GM12878 (cell line): Measurements from ENCODE around the gene NOL8.

Experiments
- BRCA1 ChIP-seq: IDR thresholded peaks from 2 replicates; pipeline ENCODE4 v1.6.1; 2011; ENCODE audit warnings: low read depth, low read length, improper control_type of control experiment
- CBX5 ChIP-seq: sonication (generic); IDR thresholded peaks from 2 replicates; pipeline ENCODE4 v1.6.1; 2016; ENCODE audit warnings: low read depth, moderate library complexity, mild to moderate bottlenecking, inconsistent platforms
- CREB1 ChIP-seq: IDR thresholded peaks from 2 replicates; pipeline ENCODE4 v1.6.1; 2012; ENCODE audit warnings: low read depth, mild to moderate bottlenecking, inconsistent platforms
- FOXM1 ChIP-seq: IDR thresholded peaks from 2 replicates; pipeline ENCODE4 v1.6.1; 2012; ENCODE audit warnings: low read depth, mild to moderate bottlenecking, inconsistent platforms, low read length, moderate library complexity
- GABPA ChIP-seq: IDR thresholded peaks from 2 replicates; pipeline ENCODE4 v1.6.1; 2014; ENCODE audit warnings: antibody characterized with exemption, low read depth, mild to moderate bottlenecking, inconsistent platforms
- MLLT1 ChIP-seq: fragments of 450-650 bp; IDR thresholded peaks from 2 replicates; pipeline ENCODE4 v1.6.1; 2016; ENCODE audit warnings: mild to moderate bottlenecking
- NFYA ChIP-seq: IDR thresholded peaks from 2 replicates; pipeline ENCODE4 v1.6.1; 2011; ENCODE audit warnings: low read depth, mild to moderate bottlenecking, low read length, improper control_type of control experiment, borderline replicate concordance
- POLR2AphosphoS2 ChIP-seq: IDR thresholded peaks from 2 replicates; pipeline ENCODE4 v1.6.1; 2011; ENCODE audit warnings: low read depth, mild to moderate bottlenecking, low read length, improper control_type of control experiment, moderate library complexity
- ZZZ3 ChIP-seq: IDR thresholded peaks from 2 replicates; pipeline ENCODE4 v1.6.1; 2011; ENCODE audit warnings: low read depth; ENCODE audit not compliant: control insufficient read depth, insufficient read length
- TF ChIP-seq, protein P1 (sequence below), 3 experiments: IDR thresholded peaks in 2 of 3; conservative IDR thresholded peaks in 1 of 3; 2 replicates each; pipeline ENCODE4 v1.5.1; 2011; ENCODE audit warnings: low read depth in 3 of 3, low read length in 3 of 3, mild to moderate bottlenecking in 3 of 3, control low read depth in 2 of 3, moderate library complexity in 2 of 3, inconsistent platforms in 1 of 3, mixed read lengths in 1 of 3; ENCODE audit not compliant: control insufficient read depth in 2 of 3, insufficient read depth in 1 of 3; ENCODE audit errors: extremely low read depth in 1 of 3

DNA sequence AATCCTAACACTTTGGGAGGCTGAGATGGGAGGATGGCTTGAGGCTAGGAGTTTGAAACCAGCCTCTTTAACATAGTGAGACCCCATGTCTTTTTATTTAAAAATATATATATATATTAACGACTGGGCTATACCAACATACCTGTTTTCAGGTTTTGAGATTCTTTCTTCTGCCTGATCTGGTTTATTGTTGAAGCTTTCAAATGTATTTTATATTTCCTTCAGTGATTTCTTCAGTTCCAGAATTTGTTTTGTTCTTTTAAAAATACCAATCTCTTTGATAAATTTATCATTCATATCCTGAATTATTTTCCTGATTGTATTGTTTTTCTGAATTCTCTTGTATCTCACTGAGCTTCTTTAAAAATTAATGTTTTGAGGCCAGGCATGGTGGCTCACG is 48.0 kb upstream of the NOL8 start:
- no peak for TF ChIP-seq CREB1
- TF ChIP-seq MLLT1, result no peak
- TF ChIP-seq NFYA, result no peak
- TF ChIP-seq, protein P1, sequence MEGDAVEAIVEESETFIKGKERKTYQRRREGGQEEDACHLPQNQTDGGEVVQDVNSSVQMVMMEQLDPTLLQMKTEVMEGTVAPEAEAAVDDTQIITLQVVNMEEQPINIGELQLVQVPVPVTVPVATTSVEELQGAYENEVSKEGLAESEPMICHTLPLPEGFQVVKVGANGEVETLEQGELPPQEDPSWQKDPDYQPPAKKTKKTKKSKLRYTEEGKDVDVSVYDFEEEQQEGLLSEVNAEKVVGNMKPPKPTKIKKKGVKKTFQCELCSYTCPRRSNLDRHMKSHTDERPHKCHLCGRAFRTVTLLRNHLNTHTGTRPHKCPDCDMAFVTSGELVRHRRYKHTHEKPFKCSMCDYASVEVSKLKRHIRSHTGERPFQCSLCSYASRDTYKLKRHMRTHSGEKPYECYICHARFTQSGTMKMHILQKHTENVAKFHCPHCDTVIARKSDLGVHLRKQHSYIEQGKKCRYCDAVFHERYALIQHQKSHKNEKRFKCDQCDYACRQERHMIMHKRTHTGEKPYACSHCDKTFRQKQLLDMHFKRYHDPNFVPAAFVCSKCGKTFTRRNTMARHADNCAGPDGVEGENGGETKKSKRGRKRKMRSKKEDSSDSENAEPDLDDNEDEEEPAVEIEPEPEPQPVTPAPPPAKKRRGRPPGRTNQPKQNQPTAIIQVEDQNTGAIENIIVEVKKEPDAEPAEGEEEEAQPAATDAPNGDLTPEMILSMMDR (IDR thresholded peaks at IDR 0.05 in 2 of 3, conservative IDR thresholded peaks at IDR 0.05 in 1 of 3; ENCODE audit: control insufficient read depth in 2 of 3, extremely low read depth in 1 of 3, insufficient read depth in 1 of 3, low read depth in 3 of 3, low read length in 3 of 3), result no peak
- no peak for TF ChIP-seq FOXM1
- no peak for TF ChIP-seq ZZZ3
- no peak for TF ChIP-seq BRCA1
- no peak for TF ChIP-seq CBX5
- no peak for TF ChIP-seq POLR2AphosphoS2
- TF ChIP-seq GABPA, result no peak
